NCI-H510A treated with DMSO at 0.1 percent for 48 hours (cell line): ENCODE data around the gene HOOK1.
"Not testable (repeated sequence)": the region's sequence is repeated elsewhere in the genome, so short reads cannot be mapped to it uniquely, and the experiment has no call there.

Experiments
- DNase-seq: peaks from one replicate; lab custom pipeline; 2025; lab: John Stamatoyannopoulos, UW

Gene HOOK1

DNA sequence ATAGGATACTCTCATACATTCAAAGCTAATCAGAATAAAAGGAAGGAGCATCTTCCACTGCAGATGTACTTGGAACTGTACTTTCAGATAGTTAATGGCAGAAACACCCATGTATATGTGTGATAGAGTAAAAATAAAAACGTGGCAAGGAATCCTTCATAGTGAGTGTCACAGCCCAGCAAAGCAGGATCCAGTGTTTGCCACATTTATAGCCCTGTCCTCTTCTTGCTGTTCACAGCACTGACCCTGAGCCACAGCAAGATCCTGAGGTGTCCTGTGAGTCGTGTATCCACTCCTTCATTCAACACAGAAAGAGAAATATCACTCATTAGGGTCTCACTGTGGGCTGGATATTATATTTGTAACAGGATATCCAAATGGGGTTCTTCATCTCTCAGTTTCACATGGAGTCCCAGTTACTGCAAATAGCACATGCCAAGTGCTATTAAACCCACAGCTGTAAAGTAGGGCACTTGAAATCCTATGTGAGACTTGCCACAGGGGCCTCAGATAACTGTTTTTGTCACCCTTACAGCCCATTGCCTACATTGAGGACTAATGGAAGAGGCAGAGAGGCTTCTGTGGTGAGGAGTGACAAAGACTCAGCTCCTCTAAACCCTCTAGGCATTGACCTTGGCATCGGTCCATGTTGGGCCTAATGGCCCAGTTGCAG, 70.5 kb downstream of the HOOK1 start:
- no peak for DNase-seq

DNA sequence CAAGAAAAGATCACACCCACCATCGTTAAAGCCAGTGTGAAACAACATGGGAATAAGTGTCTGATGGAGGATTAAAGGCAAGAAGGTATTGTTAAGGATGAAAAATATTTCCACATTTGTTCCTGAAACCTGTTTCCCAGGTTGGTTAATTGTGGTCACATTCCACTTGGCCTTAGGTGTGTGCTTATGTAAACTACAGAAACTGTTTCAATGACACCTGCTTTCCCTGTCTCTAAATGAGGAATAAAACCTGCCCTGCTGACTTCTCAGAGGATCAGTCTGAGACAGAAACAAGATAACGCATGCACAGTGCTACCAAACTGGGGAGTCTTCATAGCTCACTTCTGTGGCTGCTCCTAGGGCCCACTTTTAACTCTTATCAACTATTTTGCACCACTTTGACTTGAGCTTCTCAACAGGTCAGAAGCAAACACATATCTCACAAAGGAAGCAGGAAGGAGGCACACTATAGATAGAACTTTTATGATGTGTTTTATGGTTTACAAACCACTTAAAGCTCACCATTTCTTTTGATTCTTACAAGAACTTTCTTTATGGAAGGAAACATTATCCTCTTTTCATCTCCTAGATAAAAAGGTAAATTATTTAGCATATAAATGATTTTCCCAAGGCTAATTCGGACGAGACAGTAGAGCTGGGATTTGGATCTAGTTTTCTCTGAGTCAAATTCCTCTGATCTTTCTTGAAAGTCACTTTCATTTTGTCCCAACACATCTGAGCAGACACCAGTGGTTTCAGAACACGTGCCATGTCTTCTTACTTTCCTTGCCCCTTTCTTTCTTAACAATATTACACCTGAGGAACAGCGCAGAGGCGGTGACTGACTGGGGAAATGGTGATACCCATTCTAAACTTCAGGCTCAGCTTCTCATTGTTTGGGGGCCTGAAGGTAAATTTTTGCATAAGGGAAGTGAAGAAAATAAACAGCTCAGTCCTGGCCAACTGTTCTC, 78.4 kb downstream of the HOOK1 start:
- DNase-seq = peak; percentile 68

DNA sequence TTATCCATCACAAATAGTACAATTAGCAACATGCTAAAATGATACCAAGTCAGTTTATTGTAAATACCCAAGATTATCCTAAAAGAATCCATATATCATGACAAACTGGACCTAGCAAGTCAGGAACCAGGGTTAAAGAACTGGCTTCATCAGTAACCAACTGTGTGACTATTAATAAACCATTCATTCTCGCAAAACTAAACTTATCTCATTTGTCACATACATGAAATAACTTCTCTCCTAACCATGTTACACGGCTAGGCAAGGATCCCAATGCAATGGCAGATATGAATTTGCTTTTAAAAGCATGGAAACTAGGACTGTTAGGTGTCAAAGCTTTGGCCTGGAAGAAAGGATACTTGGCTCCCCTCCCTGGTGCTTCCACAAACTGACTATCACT, 82.4 kb downstream of the HOOK1 start:
- no peak for DNase-seq

DNA sequence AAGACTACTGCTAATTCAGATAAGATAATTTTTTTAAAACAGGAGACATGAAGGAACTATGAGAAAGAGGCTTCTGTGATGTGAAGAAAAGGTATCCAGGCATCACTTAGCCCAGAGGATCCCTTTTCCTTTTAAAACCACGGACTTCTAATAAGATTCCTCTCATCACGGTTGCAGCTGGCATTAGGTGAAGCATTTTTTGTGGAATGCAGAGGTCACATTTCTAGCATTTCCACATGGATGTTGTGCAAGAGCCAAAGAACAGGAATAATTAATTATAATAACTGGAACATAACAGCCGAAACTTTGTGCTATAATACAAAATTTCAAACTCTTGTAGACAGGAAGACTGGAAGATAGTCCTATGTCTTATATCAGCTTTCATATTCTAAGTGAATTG, 84.2 kb downstream of the HOOK1 start:
- DNase-seq = no peak

DNA sequence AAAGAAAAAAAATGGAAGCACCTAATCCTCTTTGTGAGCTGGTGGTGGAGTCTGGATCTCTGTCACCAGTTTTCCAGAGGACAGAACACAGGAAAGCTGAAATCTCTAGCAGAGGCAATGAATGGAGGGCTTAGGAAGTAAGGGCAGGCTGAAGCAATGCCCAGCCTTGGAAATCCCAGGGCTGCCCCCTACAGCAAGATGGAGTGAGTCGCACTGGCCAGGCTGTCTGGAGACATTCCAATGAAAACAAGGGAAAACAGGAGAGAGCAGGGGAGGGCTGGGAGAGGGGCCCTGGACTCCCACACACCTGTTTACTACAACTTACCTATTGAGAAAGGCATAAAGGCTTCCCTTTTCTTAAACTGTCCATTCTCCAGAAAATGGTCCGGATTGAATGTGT, 85.9 kb downstream of the HOOK1 start:
- DNase-seq = no peak

DNA sequence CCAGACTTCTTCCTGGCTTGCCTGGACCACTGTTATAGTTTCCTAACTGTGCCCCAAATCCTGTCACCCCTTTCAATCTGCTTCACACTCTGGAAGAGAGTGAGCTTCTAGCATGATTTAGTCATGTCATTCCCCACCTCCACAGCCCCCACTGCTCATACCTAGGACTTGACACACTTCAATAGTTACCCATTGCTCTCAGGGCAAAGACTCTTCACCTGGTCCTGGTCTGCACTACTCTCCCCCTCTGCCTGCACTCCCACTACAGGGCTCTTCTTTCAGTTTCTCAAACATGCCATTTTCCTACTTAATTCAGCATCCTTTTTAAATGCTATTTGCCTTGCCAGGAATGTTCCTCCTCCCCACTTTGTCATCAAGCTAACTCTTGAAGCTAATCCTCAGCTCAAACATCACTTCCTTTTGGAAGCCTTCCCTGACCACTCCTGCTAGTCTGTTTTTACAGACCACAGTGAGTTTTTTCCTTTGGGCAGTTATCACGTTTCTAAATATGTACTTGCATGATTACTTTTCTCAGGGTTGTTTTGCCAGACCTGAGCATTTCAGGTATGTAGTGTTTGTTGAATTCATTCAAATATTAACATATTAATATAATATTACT, 87.1 kb downstream of the HOOK1 start:
- no peak for DNase-seq

DNA sequence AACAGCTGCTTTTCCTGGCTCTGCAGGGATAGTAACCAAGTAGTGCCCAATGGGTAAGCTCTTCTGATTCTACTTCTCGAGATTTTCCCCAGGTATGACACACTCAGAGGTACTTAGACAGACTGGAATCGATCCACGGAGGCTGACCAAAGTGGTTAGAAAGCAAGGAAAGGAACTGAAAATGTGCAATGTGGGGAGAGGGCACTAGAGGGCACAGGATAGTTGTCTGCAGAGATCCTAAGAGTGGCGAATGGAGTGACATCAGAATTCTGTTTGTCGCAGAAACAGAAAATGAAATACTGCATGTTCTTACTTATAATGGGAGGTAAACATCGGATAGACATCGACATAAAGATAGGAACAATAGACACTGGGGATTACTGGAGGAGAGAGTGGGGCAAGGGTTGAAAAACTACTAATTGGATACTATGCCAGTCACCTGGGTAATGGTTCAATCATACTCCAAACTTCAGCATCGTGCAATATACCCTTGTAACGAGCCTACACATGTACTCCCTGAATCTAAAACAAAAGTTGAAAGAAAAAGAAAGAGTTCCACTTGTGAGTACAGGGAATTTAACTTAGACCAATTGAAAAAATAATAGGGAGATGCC, 88.5 kb downstream of the HOOK1 start:
- peak; percentile 44 for DNase-seq

DNA sequence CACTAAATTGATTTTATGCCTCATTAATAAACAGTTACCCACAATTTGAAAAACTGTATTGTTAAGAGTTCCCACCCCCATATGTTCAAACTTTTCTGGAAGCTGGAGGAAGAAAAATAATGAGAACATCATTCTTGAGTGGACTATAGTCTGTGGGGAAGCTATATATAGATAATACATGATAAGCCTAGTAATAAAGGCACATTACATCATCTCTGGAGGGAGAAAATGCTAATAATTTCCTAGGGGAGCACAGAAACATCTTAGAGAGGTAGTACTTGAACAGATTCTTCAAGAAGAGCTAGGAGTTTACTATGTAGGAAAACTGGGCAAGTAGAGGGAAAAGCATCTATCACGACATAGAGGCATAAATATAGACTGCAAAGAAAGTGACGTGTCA, 92.2 kb downstream of the HOOK1 start:
- no peak for DNase-seq

DNA sequence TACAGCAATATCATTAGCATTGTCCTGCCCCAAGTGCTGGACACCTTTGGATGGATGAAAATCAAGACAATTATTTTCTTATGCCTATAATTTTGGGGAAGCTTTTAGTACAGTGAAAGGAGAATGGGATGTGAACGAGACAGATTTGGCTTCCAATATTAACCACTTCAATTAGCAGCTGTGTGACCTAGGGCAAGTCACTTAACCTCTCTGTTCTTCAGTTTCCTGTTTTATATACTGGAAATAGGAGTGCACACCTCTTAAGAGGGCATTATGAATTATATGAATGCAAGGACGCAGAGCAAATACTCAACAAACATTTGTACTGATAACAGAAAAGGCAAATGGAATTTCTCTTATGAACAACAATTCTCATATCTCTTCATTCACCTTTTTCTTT, 93.3 kb downstream of the HOOK1 start:
- no peak for DNase-seq

DNA sequence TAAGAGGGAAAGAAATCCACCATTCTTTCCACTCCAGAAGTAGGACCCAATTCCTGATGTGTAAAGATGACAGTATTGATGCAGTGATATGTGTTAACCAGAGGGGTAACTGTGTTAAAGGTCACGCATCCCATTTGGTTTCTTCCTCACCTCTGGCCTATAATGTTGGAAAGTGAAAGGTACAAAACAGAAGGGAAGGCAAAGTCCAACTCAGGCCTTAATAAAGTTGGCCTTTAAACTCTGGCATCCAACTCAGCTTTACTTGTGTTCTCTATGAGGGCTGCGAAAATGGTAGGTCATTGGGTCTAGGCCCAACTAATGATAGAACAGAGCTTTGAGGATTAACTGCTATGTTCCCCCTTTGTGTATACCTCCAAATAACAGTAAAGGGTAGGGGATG, 93.9 kb downstream of the HOOK1 start:
- no peak for DNase-seq

DNA sequence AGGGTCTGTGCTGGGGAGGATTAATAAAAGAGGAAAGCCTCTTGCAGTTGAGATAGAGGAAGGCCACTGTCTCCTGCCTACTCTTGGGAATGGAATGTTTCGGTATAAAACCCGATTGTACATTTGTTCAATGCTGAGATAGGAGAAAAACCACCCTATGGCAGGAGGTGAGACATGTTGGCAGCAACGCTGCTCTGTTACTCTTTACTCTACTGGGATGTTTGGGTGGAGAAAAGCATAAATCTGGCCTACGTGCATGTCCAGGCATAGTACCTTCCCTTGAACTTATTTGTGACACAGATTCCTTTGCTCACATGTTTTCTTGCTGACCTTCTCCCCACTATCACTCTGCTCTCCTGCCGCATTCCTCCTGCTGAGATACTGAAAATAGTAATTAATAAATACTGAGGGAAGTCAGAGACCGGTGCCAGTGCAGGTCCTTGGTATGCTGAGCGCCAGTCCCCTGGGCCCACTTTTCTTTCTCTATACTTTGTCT, 100.1 kb downstream of the HOOK1 start:
- DNase-seq = not testable (repeated sequence)

DNA sequence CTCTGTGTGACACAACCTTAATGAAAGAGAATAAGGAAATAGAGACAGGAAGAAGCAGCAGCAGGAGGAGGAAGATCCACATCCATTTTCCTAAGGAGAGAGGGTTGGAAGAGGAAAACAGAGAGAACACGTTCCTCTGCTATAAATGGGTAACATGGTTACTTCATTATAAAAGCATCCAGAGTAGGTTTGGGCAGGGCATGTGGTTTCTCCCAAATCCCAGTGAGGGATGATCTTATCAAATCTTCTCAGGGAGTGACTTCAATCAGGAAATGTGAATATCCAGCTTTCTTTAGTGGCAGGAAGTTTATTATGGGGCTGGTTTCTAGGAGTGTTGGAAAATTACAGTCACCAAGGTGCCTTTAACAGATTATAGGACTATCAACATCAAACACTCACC, 100.8 kb downstream of the HOOK1 start:
- DNase-seq = no peak

DNA sequence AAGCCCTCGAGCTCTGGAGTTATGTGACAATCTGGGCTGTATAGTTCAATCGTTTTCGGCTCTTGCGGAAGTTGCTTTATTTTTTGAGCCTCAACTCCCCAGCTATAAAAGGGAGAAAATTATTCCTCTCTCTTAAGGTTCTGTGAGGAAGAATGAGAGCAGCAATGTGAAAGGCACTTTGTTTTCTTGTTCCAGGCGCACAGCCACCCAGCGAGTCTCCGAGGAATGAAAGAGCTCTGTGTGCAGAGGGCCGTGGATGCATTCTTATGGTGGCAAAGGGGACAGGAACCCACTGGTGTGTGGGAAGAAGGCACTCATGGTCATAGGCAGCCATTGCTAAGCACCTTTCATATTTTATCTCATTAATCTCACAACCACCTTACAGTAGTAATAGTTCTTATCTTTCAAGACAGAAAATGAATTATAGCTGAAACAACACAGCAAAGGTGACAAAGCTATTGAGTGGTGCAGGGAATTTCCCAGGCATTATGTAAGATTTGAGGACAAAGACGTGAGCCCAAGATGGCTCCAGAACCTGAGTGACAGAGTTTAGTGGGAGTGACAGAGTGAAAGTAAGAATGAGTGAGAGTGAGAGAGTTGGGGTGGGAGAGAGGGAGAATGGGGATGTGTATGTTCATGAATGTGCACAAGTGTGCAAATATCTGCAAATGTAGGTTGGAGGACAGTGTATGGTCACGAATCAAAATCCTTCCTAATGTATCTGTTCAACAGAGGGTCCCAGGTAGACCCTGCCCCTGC, 102.5 kb downstream of the HOOK1 start:
- DNase-seq = no peak

DNA sequence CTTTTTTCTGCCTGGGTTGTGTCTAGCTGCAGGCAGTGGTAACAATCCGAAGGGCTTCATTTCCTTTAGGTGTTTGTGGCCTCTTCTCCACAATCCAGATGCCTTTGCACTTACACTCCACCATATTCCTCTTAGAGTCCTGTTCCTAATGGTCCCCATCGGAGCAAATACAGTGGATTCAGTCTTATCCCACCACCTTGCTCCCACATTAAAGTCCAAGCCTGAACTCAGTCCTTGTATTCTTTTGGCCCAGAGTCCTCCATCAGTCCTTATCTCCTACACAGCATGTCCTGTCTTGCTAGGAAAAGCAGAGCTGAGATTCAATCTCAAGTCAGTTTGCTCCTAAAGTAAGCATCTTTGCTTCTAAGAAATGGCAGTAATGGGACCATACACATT, 103.0 kb downstream of the HOOK1 start:
- no peak for DNase-seq

DNA sequence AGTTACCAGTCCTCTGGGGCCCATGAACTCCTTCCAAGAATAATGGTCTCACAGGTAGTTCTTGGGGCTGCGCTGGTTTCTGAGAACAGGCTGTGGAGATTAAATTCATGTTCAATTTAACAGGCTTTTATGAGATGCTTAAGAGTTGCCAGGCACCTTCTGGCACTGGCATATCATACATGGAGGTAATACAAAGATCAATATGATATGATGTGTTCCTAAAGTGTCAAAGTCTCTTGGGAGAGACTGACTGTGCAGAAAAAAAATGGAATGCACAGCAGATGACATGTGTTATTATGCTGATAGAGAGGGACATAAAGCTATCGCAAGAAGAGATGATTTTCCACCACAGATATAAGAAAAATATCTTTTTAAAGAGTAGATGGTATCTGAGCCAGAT, 105.0 kb downstream of the HOOK1 start:
- no peak for DNase-seq

DNA sequence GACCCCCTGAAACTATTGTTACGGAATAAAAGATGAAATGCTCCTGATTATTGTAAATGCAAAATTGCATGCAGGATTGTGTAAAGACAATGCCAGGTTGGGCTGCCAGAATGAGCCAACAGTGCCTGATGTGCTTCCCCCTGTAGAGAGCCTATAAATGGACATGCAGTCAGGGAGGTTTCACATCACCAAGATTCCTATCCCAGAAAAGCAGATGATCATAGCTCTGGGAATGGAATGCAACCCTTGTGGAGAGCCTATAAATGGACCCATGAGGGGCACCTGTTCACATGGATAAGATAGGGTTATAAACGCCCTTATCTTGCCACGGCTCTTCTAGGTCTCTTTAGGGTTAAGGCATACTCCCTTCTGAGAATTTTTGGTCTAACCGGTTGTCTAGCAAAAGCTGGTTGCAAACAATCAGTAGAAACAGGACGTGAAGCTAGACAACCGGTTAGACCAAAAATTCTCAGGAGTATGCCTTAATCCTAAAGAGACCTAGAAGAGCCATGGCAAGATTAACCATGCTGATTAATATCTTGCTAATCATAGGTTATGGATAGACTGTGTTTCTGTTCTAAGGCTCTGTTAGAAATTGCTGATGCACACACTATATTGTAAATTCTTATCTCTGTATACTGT, 106.6 kb downstream of the HOOK1 start:
- DNase-seq = not testable (repeated sequence)

DNA sequence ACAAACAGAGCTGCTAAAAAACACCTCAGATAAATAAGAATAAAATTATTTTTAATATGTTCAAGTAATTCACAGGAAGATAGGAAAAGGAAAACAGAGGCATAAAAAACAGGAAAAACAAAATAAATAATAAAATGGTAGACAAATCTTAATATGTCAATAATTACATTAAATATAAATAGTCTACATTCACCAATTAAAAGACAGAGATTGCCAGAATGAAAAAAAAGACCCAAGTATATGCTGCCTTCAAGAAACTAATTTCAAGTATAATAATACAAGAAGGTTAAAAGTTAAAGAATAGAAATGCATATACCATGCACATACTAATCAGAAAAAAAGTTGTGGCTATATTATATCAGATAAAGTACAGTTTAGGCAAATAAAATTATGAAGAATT, 109.9 kb downstream of the HOOK1 start:
- no peak for DNase-seq
